SH-SY5Y (cell line): ENCODE data around the gene HOXC13.

Source experiments
- GATA2 ChIP-seq: IDR thresholded peaks from 2 replicates; pipeline ENCODE4 v1.6.1; 2011; ENCODE audit warnings: mild to moderate bottlenecking, low read depth, low read length
- GATA3 ChIP-seq: IDR thresholded peaks from 2 replicates; pipeline ENCODE4 v1.6.1; 2011; ENCODE audit warnings: low read depth, mild to moderate bottlenecking, low read length, moderate library complexity

HOXC13 gene

DNA sequence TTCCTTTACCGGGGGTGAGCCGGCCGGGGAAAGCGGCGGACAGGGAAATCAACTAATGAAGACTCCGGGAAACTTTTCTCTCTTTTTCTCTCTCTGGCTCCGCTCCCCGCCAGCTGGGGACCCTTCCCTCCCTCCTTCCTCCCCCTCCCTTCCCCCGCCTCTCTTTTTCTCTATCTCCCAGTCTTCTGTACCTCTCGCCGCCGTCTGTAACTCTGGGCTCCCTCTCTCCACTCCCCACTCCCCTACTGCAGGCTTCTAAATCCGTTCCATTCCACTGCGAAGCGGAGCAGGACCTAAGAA, 27.4 kb downstream of the HOXC13 start:
- TF ChIP-seq GATA2 (no peak), GATA3 (no peak)

- no peak for TF ChIP-seq GATA2
- no peak for TF ChIP-seq GATA3
These were observed 27.9 kb downstream of the HOXC13 start for GRCh38 chr12:53966385-53967133.

- TF ChIP-seq GATA3 (no peak), GATA2 (0 out of 2 replicates have a peak, but pooled peaks have one; percentile 5)
These were observed 28.8 kb downstream of the HOXC13 start for GRCh38 chr12:53967421-53967925.

GRCh38 chr12:53968214-53969127, 29.8 kb downstream of the HOXC13 start:
- no peak for TF ChIP-seq GATA3
- no peak for TF ChIP-seq GATA2

GRCh38 chr12:53969588-53970259, 31.1 kb downstream of the HOXC13 start:
- TF ChIP-seq GATA3 (no peak), GATA2 (no peak)

GRCh38 chr12:53970451-53970850, 31.8 kb downstream of the HOXC13 start:
- TF ChIP-seq GATA3 (no peak), GATA2 (no peak)

- TF ChIP-seq GATA3 (no peak), GATA2 (no peak)
These were observed 32.5 kb downstream of the HOXC13 start for GRCh38 chr12:53971129-53971528.

DNA sequence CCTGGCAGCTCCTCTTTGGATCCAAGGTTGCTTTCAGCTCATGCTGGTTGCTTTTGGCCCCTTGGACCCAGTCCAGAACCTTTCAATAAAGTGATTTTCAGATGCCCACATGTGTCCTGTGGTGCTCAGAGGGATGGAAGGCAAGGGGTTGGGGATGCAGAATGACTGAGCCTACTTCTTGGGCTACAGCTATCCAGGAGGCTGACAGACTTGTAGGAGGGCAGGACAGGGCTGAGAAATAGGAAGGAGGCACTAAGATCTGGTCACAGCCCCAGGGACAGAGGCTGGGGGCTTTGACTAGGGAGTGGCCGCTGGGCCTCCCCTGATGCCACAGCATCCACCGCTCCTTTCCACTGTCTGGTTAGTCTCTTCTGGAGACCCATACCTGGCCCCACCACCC, 33.1 kb downstream of the HOXC13 start:
- TF ChIP-seq GATA2 (no peak), GATA3 (no peak)

GRCh38 chr12:53972152-53972702, 33.6 kb downstream of the HOXC13 start:
- TF ChIP-seq GATA2 (no peak), GATA3 (no peak)

- TF ChIP-seq GATA2 (no peak), GATA3 (no peak)
These were observed 34.1 kb downstream of the HOXC13 start, which contains the start of gene HOXC11 for GRCh38 chr12:53972722-53973235. HOXC11 (plus strand) TSS chr12:53973126; CDS start chr12:53973242, 116 bp downstream.

DNA sequence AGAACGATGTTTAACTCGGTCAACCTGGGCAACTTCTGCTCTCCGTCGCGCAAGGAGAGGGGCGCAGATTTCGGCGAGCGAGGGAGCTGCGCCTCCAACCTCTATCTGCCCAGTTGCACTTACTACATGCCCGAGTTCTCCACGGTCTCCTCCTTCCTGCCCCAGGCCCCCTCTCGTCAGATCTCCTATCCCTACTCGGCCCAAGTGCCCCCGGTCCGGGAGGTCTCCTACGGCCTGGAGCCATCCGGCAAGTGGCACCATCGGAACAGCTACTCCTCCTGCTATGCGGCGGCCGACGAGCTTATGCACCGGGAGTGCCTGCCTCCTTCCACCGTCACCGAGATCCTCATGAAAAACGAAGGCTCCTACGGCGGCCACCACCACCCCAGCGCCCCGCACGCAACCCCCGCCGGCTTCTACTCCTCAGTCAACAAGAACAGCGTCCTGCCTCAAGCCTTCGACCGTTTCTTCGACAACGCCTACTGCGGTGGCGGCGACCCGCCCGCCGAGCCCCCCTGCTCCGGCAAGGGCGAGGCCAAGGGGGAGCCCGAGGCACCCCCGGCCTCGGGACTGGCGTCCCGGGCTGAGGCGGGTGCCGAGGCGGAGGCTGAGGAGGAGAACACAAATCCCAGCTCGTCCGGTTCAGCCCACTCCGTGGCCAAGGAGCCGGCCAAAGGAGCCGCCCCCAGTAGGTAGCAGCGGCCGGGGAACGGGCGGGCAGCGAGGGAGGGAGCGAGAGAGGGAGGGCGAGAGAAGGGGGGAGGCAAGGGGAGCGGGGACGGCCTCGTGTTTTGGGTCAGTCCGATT, 34.8 kb downstream of the HOXC13 start:
- no peak for TF ChIP-seq GATA2
- TF ChIP-seq GATA3 = no peak

DNA sequence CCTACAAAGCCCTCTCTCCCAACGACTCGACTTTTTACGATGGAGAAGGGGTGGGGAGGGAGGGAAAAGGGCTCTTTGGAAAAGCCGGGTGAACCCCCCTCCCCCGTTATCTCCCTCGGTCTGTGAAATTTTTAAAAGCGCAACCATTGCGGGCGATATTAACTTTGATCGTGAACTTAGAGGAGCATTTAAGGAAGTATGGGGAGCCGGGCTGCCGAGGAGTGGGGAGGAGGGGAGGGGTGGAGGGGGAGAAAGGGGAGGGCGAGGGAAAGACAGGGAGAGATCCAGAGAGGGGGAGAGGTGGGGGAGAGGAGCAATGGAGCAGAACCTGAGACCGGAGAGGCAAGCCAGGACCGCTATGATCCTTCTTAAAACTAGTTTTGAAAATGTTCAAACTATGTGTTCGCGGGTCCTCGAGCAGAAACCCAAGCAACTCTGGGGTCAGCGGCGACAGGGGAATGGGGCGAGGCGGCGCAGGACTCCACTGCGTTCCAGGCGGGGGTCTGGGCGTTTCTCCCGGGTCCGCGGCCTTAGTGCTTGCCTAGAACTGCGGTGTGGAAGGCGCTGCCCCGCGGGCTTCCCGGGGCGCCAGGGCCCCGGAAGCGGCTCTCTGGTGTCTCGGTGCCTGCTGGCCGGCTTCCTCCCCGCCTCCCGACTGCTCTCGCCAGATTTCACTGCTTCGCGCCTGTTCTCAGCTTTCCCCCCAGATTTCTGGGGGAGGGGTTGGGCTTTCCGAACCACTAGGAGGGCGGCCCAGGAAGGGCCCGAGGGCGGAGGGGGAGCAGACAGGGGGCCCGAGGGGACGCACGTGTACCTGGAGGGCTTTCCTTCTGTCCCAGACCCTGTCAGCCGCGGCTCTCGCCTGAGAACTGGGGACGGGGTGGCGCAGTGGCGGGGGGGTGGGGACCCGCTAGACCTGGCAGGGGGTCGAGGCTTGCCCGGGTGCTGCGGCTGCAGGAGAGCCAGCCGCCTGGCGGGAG, 35.7 kb downstream of the HOXC13 start, which contains the start of gene HOTAIR:
Gene HOTAIR, minus strand, starts transcription at position 871 of the 980 bp plus-strand sequence.
- no peak for TF ChIP-seq GATA2
- no peak for TF ChIP-seq GATA3
